Left kidney (tissue), 8 donors: ENCODE results near the gene ANAPC2. TPM values are rescaled to one million over a fixed set of nuclear protein-coding genes. Genes with fewer than 3 reads are reported as not detected.

ENCODE experiments used
- DNase-seq: peaks from one replicate; pipeline ENCODE4 v3.0.0-alpha.2; 2013
- long read RNA-seq, 8 donors: transcript quantifications; one replicate each; lab custom pipeline, GENCODE V29; 2026
- polyA plus RNA-seq: library from polyadenylated mRNA; unstranded; fragments of 120-200 nt; gene quantifications from one replicate; pipeline ENCODE4 v1.2.1, GENCODE V29; 2013; ENCODE audit not compliant: insufficient read length

ANAPC2 gene, protein sequence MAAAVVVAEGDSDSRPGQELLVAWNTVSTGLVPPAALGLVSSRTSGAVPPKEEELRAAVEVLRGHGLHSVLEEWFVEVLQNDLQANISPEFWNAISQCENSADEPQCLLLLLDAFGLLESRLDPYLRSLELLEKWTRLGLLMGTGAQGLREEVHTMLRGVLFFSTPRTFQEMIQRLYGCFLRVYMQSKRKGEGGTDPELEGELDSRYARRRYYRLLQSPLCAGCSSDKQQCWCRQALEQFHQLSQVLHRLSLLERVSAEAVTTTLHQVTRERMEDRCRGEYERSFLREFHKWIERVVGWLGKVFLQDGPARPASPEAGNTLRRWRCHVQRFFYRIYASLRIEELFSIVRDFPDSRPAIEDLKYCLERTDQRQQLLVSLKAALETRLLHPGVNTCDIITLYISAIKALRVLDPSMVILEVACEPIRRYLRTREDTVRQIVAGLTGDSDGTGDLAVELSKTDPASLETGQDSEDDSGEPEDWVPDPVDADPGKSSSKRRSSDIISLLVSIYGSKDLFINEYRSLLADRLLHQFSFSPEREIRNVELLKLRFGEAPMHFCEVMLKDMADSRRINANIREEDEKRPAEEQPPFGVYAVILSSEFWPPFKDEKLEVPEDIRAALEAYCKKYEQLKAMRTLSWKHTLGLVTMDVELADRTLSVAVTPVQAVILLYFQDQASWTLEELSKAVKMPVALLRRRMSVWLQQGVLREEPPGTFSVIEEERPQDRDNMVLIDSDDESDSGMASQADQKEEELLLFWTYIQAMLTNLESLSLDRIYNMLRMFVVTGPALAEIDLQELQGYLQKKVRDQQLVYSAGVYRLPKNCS
- polyA plus RNA-seq: 42.9 TPM
- long read RNA-seq, donor 1, transcript ANAPC2-201 (13 exons, 2,632 nt): major isoform, 10 of 20 reads
- long read RNA-seq, donor 1, transcript ANAPC2-205 (3 exons, 1,972 nt): minor isoform, 7 of 20 reads
- long read RNA-seq, donor 1, partial matches to known transcripts: 0 of 20 reads
- long read RNA-seq, donor 1, other reads (novel, unspliced or antisense): 0 of 20 reads
- long read RNA-seq, donor 2, partial matches to known transcripts: 0 of 3 reads
- long read RNA-seq, donor 2, other reads (novel, unspliced or antisense): 0 of 3 reads
- long read RNA-seq, donor 3, transcript ANAPC2-208 (2 exons, 1,565 nt): major isoform, 7 of 10 reads
- long read RNA-seq, donor 3, partial matches to known transcripts: 0 of 10 reads
- long read RNA-seq, donor 3, other reads (novel, unspliced or antisense): 0 of 10 reads
- long read RNA-seq, donor 4: 0 reads
- long read RNA-seq, donor 5, transcript ANAPC2-201 (13 exons, 2,632 nt): major isoform, 6 of 188 reads
- long read RNA-seq, donor 5, partial matches to known transcripts: 165 of 188 reads
- long read RNA-seq, donor 5, other reads (novel, unspliced or antisense): 14 of 188 reads
- long read RNA-seq, donor 6, partial matches to known transcripts: 0 of 5 reads
- long read RNA-seq, donor 6, other reads (novel, unspliced or antisense): 0 of 5 reads
- long read RNA-seq, donor 7, partial matches to known transcripts: 0 of 10 reads
- long read RNA-seq, donor 7, other reads (novel, unspliced or antisense): 0 of 10 reads
- long read RNA-seq, donor 8, partial matches to known transcripts: 0 of 3 reads
- long read RNA-seq, donor 8, other reads (novel, unspliced or antisense): 0 of 3 reads

DNA sequence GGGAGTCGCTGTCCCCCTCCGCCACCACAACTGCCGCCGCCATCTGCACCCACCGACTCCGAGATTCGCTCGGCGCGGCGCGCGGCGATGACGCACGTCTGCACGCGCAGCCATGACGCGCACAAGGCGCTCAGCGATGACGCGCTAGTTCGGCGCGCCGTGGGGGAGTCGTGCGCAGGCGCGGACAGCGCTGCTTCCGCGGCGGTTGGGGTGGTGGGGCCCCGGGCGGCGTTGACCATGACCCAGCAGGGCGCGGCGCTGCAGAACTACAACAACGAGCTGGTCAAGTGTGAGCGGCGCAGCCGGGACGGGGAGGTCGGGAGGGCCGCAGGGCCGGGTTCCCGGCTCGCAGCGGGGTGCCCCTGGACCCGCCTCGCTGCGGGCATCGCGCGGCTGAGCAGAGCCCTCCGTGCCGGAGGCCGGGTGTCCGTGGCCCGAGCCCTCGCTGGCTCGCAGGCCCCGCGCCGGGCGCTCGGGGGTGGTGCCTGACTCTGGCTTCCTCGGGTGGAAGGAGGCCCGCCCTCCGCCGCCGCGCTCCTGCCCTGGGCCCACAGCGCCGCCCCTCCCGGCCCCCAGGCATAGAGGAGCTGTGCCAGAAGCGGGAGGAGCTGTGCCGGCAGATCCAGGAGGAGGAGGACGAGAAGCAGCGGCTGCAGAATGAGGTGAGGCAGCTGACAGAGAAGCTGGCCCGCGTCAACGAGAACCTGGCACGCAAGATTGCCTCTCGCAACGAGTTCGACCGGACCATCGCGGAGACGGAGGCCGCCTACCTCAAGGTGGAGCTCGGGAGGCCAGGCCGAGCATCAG lies at the start of gene ANAPC2, which contains the start of gene SSNA1:
Gene ANAPC2 (minus strand): TSS at position 71 of the 807 bp plus-strand sequence. CDS start 28 bp downstream, at position 43.
Gene SSNA1 (plus strand): TSS at position 187 of the 807 bp plus-strand sequence. CDS start 51 bp downstream, at position 238.
- peak; percentile 93 for DNase-seq

DNA sequence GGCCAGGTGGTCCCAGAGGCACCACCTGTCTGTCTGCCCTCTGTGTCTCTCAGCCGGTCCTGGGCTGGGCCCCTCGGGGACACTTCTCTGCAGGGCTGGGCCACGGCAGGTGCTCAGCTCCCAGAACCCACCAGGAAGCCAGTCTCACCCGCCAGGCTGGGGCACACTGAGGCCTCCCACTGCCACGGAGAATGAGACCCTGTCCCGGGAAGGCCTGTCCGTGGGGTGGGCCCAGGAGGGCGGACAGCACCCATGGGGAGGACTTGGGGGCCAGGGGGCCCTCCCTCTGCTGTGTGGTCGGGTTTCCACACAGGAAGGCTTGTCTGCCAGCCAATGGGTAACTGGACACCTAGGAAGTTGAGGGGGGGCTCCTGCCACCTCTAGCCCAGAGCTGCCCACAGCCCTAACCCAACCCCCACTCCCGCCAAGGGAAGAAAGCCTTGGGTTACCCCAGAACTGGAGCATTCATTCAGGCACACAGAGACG lies 48.6 kb upstream of the ANAPC2 start:
- DNase-seq: no peak

DNA sequence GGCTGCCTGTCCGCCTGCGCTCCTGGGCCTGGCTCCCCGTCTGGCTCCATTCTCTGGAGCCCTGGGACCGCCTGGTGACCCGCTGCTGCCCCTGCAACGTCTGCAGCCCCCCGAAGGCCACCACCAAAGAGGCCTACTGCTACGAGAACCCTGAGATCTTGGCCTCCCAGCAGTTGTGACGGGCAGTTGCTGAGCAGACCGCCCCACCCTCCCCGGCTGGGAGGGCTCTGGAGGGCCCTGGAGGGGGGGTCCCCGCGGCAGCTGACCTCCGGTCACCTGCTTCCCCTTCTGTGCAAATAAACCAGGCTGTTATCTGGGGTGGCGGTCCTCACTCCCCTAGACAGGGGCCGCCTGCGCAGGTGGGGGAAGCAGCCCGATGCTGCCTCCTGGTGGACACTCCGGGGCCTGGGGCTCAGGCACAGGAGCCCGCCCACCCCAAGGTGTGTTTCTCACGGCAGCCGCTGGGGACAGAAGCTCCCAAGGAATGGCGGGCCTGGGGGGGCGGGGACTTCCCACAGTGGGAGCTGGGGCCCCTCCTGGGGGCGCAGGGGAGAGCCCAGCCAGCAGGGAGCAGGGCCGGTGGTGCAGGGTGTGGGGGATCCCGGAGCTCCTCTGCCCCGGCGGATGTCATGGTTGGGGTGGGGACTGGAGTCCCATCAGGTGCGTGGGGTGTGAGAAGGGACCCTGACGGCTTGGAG lies 48.0 kb upstream of the ANAPC2 start:
- peak; percentile 84 for DNase-seq

DNA sequence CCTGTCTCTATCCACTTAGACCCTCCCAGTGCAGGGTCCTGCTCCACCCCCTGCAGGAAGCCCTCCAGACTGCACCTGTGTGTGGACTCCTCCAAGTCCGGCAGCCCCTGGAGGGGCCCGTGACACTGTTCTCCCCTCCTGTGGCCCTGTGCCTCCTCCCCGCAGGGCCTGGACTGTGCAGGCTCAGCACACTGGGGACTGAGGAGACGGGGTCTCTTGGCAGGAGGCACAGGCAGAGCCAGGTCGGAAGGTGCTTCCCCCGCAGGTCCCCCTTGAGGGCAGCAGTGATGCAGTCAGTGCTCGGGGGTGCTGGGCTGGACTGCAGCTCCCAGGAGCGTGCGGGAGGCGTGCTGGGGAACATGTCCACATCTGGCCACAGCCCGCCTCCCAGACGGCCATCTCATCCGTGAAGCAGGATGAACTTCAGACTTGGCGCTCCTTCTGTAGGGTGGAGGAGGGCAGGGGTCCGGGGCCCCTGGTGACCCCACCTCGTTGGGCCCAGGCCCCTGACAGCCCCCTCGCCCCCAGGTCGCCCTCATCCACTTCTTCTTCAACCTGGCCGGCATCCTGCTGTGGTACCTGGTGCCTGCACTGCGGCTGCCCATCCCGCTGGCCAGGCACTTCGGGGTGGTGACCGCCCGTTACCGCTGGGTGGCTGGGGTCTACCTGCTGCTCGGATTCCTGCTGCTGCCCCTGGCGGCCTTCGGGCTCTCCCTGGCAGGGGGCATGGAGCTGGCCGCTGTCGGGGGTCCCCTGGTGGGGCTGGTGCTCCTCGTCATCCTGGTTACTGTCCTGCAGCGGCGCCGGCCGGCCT lies 47.3 kb upstream of the ANAPC2 start:
- DNase-seq: no peak

DNA sequence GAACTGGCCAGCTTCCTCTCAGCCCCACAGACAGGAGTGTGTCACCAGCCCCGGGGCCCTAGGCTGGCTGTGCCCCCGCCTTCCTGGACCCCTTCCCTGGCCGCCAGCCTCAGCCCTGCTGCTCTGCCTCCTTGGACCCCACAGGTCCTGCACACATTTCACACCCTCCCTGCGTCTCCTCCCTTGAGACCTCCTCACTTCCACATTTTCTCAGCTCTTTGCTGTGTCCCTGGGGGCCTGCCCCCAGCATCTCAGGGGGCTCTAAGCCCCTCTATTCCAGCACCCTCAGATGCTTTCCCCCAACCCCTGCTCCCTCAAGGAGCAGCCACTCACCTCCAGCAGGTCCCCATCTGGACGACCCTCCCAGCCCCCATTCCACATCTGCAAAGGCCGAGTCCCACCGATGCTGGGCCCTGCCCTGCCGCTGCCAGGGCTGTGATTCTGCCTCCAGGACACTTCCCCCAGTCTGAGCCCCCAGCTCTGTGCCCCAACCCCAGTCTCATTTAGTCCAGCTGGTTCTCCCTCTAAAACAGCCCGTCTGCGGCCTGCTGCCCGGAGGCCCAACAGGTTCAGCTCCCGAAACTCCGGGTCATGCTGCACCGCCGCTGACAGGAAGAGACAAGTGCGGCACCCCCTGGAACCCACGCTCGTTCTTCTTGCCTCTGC lies 46.5 kb upstream of the ANAPC2 start:
- no peak for DNase-seq

DNA sequence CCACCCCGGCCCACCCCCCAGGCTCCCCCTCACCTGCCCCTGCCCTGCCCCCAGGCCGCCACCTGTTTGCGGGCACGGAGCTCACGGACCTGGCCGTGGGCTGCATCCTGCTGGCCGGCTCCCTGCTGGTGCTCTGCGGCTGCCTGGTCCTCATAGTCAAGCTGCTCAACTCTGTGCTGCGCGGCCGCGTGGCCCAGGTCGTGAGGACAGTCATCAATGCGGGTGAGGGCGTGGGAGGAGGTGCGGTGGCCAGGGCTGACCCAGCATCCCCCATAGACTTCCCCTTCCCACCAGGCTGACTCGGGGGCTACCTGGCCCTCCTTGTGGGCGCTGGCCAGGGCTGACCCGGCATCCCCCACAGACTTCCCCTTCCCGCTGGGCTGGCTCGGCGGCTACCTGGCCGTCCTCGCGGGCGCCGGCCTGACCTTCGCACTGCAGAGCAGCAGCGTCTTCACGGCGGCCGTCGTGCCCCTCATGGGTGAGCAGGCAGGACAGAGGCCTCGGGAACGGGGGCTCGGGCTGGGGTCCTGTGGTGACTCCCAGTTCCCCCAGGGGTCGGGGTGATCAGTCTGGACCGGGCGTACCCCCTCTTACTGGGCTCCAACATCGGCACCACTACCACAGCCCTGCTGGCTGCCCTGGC lies 45.8 kb upstream of the ANAPC2 start:
- no peak for DNase-seq

DNA sequence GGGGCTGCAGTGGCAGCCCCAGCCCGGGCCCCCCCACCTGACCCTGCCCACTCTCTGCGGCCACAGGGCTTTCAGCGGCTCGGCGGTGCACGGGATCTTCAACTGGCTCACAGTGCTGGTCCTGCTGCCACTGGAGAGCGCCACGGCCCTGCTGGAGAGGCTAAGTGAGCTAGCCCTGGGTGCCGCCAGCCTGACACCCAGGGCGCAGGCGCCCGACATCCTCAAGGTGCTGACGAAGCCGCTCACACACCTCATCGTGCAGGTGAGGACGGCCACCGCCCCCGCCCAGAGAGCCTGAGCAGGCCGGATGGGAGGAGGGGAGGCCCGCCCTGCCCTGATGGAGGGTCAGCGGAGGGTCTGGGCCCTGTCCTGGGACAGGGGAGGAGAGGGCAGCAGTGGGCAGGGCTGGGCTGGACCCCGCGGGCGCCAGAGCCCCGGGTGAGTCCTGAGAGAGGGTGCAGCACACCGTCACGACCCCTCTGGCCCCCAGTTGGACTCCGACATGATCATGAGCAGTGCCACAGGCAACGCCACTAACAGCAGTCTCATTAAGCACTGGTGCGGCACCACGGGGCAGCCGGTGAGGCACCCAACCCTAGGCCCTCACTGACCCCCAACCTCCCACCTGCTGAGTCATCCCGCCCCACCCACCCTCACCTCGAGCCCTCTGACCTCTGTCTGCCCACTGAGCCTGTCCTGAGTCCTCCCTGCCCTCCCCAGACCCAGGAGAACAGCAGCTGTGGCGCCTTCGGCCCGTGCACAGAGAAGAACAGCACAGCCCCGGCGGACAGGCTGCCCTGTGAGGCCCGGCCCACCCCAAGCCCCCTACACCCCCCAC lies 45.0 kb upstream of the ANAPC2 start:
- no peak for DNase-seq

DNA sequence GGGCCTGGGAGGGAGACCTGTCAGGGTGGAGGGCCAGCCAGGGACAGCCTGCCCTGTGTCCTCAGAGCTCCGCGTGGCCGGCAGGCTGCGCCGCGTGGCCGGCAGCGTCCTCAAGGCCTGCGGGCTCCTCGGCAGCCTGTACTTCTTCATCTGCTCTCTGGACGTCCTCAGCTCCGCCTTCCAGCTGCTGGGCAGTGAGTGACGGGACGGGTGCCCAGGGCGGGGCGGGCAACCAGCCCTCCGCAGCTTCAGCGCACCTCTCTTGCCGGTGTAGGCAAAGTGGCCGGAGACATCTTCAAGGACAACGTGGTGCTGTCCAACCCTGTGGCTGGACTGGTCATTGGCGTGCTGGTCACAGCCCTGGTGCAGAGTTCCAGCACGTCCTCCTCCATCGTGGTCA lies 44.1 kb upstream of the ANAPC2 start:
- no peak for DNase-seq

DNA sequence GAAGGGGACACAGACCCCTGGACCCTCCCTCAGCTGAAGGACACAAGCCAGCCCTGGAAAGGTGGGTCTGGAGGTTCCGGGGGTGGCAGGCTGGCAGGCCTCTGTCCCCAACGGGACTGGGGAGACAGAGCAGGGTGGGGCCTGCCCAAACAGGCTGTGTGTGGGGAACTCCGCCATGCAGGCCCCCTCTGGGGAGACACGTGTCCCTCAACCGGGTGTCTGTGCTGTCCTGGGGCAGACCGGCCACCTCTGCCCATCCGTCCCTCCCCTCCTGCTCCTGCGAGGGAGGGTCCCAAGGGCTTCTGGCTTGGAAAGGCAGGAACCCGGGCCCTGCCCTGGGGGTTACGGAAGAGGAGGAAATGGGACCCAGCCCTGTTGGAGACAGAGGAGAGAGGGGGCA lies 43.7 kb upstream of the ANAPC2 start:
- no peak for DNase-seq

DNA sequence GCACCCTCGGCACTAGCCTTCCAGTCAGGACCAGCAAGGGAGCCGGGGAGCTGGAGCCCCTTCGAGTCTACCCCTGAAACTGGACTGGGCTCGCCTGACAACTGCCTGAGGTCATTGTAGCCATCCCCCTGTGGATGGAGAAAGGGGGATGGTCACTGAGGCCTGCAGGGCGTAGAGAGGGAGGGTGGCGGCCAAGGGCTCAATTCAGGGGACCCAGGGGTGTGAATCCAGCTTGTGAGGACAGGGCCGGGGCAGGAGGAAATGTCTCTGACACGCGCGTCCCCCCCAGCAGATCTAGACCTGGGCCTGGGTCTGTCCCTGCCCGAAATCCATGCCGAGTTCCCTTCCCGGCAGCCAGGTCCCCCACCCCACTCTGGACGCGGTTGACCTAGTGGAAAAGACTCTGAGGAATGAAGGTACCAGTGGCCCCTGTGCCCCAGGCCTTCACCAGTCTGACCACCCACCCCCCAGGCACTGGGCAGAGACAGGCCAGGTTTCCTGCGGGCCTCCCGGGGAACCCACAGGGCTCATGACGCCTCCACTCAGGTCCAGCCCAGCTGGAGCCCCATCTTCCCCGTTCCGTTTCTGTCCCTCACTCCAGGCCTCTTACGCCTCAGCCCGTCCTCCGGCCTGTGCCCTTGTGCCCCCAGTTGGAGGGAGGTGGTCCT lies 43.1 kb upstream of the ANAPC2 start:
- DNase-seq: no peak

DNA sequence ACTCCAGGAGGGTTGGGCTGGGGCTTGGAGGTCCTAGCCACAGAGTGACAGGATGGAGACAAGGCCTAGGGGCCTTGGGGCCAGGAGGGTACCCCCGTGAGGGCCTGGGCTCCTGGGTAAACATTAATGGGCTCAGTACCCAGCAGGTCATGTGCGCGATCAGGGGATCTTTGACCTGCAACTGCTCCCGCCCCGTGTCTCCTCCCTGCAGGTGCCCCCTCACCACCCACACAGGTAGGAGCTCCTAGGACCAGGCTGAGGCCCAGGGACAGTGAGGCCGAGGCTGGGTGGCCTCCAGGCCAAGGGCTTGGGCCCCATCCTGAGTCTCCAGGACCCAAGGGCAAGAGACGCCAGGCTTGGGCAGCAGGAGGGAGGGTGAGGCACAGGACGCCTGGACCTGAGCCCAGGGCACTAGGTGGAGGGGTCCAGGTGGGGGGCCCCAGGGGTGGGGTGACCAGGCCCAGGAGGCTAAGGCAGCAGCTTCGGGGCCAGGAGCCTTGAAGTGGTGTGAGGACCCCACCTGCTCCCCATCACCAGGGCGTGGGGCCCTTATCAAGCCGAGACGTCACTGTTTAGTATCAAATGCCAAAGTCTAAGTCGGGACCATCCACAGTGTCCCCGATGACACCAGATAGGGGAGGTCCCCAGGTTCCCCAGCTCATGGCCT lies 42.5 kb upstream of the ANAPC2 start, which contains the start of gene SLC34A3:
Gene SLC34A3 (plus strand): TSS at position 197 of the 667 bp plus-strand sequence. CDS start 802 bp downstream, outside the sequence.
- DNase-seq: no peak

DNA sequence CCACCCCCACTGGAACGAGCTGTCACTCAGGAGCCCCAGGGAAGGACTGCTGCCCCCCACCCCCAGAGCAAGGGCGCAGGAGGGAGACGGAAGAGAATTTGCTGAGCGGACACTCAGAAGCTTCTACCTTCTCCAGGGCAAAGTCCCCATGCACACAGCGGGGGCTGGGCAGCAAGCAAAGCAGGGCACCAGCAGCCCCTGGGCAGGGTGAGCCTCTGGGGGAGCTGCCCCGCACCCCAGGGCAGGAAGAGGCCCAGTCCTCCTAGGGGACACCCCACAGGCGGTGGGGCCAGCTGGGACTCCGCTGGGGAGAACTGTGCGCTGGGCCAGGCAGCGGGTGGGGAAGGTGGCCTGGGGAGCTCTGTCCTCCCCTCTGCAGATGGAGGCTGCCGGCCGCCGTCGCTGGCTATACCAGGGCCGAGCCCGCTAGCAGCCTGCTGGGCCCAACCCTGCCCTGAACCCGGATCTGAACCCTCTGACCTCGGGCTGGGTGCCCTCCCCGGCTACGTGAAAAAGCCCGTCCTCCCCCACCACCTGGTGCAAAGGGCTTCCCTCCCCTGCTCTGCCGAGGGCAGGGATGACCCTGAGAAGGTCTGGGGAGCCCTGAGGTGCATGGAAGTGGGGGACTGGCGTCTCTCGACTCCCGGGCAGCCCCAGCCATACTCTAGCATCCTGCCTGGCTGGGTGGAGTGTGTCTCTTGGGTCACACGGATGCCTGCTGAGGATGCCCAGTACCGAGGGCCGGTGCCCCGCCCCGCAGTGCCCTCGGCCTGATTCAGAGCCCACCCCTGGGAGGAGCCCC lies 41.7 kb upstream of the ANAPC2 start:
- no peak for DNase-seq

DNA sequence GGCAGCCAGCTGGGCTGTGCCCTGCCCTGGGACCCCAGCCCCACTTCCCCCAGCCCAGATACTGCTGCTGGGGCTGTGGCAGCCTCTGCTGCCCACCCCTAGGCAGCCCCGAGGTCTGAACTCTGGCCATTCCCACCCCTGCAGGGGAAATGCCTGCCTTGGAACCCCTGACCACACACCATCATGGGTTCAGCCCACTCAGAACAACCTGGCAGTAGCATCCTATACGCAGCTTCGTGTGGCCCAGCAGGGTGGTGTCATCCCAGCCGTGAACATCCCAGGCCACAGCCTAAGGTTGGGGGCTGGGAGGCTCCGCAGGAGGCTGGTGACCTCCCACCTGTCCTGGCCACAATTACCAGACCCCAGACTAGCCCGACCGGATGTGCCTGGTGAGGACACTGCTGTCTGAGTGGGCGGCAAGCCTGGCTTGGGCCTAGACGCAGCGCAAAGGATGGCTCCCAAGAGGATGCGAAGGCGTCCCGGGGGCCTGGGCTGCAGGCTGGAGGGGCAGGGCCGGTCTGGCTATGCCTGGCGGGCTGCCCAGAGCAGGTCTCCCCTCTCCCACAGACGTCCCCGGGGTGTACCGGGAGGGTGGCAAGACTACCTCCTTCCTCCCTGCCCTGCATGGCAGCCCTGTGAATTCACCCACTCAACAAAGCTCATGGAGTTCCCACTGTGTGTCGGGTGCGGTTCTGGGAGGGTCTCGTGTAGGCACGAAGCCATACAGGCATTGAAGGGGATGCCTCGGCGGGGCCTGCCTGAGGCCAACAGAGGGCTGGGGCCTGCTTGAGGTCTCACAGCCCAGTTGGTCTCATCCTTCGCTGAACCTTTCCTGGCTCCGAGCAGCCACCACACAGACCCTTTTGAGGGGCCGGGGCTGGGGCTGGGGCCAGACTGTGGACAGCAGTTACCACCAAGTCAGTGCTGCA lies 40.9 kb upstream of the ANAPC2 start:
- no peak for DNase-seq
